NCI-H128 (cell line): ENCODE data around the gene TTC38.

ENCODE experiments used
- DNase-seq: peaks from one replicate; lab custom pipeline; 2025; ENCODE audit not compliant: unreplicated experiment; lab: John Stamatoyannopoulos, UW

TTC38 gene

GRCh38 chr22:46276563-46276962 is 8.8 kb downstream of the TTC38 start:
- no peak for DNase-seq

GRCh38 chr22:46278656-46279645 is 11.1 kb downstream of the TTC38 start:
- no peak for DNase-seq

- no peak for DNase-seq
These were observed 12.4 kb downstream of the TTC38 start for GRCh38 chr22:46280063-46280817.

- no peak for DNase-seq
These were observed 13.3 kb downstream of the TTC38 start for GRCh38 chr22:46280999-46281623.

GRCh38 chr22:46281866-46282678 is 14.3 kb downstream of the TTC38 start:
- DNase-seq = no peak

- DNase-seq = no peak
These were observed 18.2 kb downstream of the TTC38 start for GRCh38 chr22:46286006-46286405.

GRCh38 chr22:46286941-46287872 is 19.4 kb downstream of the TTC38 start:
- DNase-seq = no peak

- DNase-seq = no peak
These were observed 20.3 kb downstream of the TTC38 start for GRCh38 chr22:46287873-46288751.

GRCh38 chr22:46288846-46289243 is 21.0 kb downstream of the TTC38 start:
- no peak for DNase-seq

- DNase-seq = no peak
These were observed 21.6 kb downstream of the TTC38 start for GRCh38 chr22:46289244-46289891.

- no peak for DNase-seq
These were observed 22.5 kb downstream of the TTC38 start for GRCh38 chr22:46290121-46290842.

GRCh38 chr22:46290843-46291785 is 23.3 kb downstream of the TTC38 start:
- DNase-seq = no peak

GRCh38 chr22:46292173-46292572 is 24.4 kb downstream of the TTC38 start:
- no peak for DNase-seq

- no peak for DNase-seq
These were observed 24.9 kb downstream of the TTC38 start for GRCh38 chr22:46292732-46293131.

GRCh38 chr22:46293577-46294260 is 25.9 kb downstream of the TTC38 start:
- no peak for DNase-seq

GRCh38 chr22:46294784-46295183 is 27.0 kb downstream of the TTC38 start:
- no peak for DNase-seq
